Osteoblast (primary cell): ENCODE measurements around the gene B4GALNT2. TPM values are rescaled to one million over a fixed set of nuclear protein-coding genes. Genes with fewer than 3 reads are reported as not detected.
A peak's percentile ranks its signal among the peaks of the same experiment; 100 is the strongest.

Source experiments
- DNase-seq: peaks from one replicate; pipeline ENCODE4 v3.0.0; 2011; ENCODE audit warnings: low spot score, mixed read lengths; ENCODE audit not compliant: insufficient read length; ENCODE audit errors: missing footprints
- H2AFZ ChIP-seq: 2 replicates; pipeline ENCODE4 v1.6.0; 2011; ENCODE audit warnings: mild to moderate bottlenecking, low read length
- H3K27ac ChIP-seq: 2 replicates; pipeline ENCODE4 v1.5.1; 2011; ENCODE audit warnings: mild to moderate bottlenecking, low read depth, low read length, moderate library complexity
- H3K27me3 ChIP-seq: 2 replicates; pipeline ENCODE4 v1.6.0; 2012; ENCODE audit warnings: mild to moderate bottlenecking, control low read depth, inconsistent platforms, low read length, moderate library complexity; ENCODE audit not compliant: insufficient read depth
- H3K36me3 ChIP-seq: 2 replicates; pipeline ENCODE4 v1.5.1; 2011; ENCODE audit warnings: mild to moderate bottlenecking, low read length, control low read depth, moderate library complexity; ENCODE audit not compliant: insufficient read depth
- H3K4me1 ChIP-seq: 2 replicates; pipeline ENCODE4 v1.5.1; 2011; ENCODE audit warnings: mild to moderate bottlenecking, low read length, control low read depth, moderate library complexity; ENCODE audit not compliant: insufficient read depth
- H3K4me2 ChIP-seq: 2 replicates; pipeline ENCODE4 v1.6.0; 2011; ENCODE audit warnings: mild to moderate bottlenecking, low read length; ENCODE audit not compliant: insufficient read depth
- H3K4me3 ChIP-seq: fragments of 200-600 bp; sonication (generic); 3 replicates; pipeline ENCODE4 v1.5.1; 2012; ENCODE audit warnings: mild to moderate bottlenecking, low read length, inconsistent platforms; ENCODE audit not compliant: insufficient read depth
- H3K79me2 ChIP-seq: 2 replicates; pipeline ENCODE4 v1.6.0; 2012; ENCODE audit warnings: mild to moderate bottlenecking, low read length, control low read depth, inconsistent platforms; ENCODE audit not compliant: insufficient read depth
- H3K9me3 ChIP-seq: 2 replicates; pipeline ENCODE4 v1.5.1; 2011; ENCODE audit warnings: low read depth, low read length, control low read depth
- H4K20me1 ChIP-seq: 2 replicates; pipeline ENCODE4 v1.6.0; 2012; ENCODE audit warnings: mild to moderate bottlenecking, low read length, control low read depth; ENCODE audit not compliant: insufficient read depth
- total RNA-seq: library from RNA; depleted of rRNA; stranded (reverse); fragments of >200 nt; gene quantifications from 2 replicates; pipeline ENCODE4 v1.2.3, GENCODE V29; 2012
- TF ChIP-seq, protein P1 (sequence below): IDR thresholded peaks from 2 replicates; pipeline ENCODE4 v1.5.1; 2011; ENCODE audit warnings: mild to moderate bottlenecking, low read depth, low read length, moderate library complexity; ENCODE audit errors: extremely low read depth

Gene B4GALNT2
- total RNA-seq, 1 donor = under 0.01 TPM

DNA sequence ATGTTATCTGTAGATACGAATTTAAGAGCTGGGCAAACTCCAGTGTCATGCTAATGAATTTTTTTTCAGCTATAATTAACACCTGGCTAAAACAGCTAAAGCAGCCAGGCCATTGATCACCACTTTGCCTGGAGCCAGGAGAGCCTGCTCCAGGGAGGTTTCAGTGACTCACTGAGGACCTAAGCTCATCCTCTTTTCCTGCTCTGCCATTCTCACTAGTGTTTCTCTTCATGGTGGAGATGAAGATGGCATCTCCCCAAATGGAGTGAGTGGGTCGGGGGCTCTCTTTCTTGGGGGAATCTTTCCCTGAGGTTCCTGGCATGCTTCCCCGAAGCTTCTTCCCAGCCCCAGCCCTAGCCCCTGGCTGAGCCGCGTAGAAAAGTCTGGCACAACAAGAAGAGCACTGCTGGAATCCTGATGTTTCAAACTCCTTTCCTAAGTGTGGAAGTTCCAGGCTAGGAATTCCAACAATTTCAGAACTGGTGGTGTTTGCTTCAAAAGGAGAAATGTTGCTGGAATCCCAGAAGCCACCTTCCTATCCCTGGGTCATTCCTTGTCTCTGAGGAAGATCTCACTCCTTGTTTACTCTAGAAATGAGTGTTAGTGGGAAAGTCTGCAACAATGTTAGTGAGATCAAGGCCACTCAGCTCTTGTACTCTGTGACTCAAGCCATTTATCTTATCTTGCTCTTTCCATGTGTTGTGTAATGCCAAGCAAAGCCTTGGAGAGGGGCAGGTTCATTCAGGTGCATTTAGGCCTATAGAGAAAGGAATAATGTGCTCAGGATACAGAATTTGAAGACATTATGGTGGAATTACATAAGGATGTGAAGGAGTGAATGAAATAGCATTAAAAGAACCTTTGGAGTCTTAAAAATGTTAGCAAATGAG lies 26.0 kb upstream of the B4GALNT2 start:
- H3K4me2 ChIP-seq = no peak overlapping the region
- TF ChIP-seq, protein P1, sequence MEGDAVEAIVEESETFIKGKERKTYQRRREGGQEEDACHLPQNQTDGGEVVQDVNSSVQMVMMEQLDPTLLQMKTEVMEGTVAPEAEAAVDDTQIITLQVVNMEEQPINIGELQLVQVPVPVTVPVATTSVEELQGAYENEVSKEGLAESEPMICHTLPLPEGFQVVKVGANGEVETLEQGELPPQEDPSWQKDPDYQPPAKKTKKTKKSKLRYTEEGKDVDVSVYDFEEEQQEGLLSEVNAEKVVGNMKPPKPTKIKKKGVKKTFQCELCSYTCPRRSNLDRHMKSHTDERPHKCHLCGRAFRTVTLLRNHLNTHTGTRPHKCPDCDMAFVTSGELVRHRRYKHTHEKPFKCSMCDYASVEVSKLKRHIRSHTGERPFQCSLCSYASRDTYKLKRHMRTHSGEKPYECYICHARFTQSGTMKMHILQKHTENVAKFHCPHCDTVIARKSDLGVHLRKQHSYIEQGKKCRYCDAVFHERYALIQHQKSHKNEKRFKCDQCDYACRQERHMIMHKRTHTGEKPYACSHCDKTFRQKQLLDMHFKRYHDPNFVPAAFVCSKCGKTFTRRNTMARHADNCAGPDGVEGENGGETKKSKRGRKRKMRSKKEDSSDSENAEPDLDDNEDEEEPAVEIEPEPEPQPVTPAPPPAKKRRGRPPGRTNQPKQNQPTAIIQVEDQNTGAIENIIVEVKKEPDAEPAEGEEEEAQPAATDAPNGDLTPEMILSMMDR = no peak
- H3K4me1 ChIP-seq = peaks cover 46% of the 10 kb centered on the region
- peak overlapping the region; percentile 62 for H3K27ac ChIP-seq
- H3K79me2 ChIP-seq = no peaks in the 10 kb centered on the region
- no peaks in the 10 kb centered on the region for H3K9me3 ChIP-seq
- no peaks in the 10 kb centered on the region for H3K36me3 ChIP-seq
- no peak for DNase-seq
- H2AFZ ChIP-seq = no peak overlapping the region
- H3K27me3 ChIP-seq = no peaks in the 10 kb centered on the region
- H3K4me3 ChIP-seq = no peak overlapping the region
- H4K20me1 ChIP-seq = no peaks in the 10 kb centered on the region

DNA sequence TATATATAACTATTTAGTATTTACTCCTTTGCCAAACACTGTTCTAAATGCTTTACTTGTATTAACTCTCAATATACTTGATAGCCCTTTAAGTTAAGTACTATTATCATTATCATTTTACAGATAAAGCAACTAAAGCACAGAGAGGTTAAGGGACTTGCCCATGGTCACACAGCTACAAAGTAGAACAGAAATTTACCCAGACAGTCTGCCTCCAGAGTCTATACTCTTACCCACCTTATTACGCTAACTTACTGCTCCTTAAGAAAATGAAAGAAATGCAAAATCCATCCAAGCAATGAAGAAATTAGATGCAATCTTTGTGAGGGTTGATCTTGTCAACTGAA lies 25.4 kb upstream of the B4GALNT2 start:
- no peak overlapping the region for H3K4me2 ChIP-seq

DNA sequence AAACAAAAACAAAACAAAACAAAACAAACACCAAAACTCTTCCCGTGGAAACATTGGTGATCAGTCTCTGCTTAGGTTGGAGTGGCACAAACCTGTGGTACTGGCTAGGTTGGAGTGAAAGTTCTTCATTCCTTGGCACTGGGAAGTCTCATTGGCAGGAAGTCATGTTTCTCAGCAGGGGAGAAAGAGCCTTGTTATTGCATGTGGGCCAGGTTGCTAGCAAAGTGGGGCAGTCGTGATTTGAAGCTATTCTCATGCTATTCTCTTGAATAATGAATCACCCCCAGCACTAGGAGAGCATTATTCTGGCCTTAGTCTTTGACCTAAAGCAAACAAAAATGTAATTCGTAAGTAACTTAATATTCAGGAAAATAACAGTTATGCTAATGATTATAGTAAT lies 24.3 kb upstream of the B4GALNT2 start:
- H3K36me3 ChIP-seq = no peaks in the 10 kb centered on the region
- no peak overlapping the region for H2AFZ ChIP-seq
- no peaks in the 10 kb centered on the region for H4K20me1 ChIP-seq
- peak overlapping the region; percentile 60 for H3K4me2 ChIP-seq
- no peak overlapping the region for H3K4me3 ChIP-seq
- no peaks in the 10 kb centered on the region for H3K79me2 ChIP-seq
- H3K27me3 ChIP-seq = no peaks in the 10 kb centered on the region
- H3K27ac ChIP-seq = peak overlapping the region; percentile 83
- H3K4me1 ChIP-seq = peaks cover 37% of the 10 kb centered on the region
- peak; percentile 86 for DNase-seq
- TF ChIP-seq, protein P1 = no peak
- no peaks in the 10 kb centered on the region for H3K9me3 ChIP-seq

More for the DNA sequence above, 25.4 kb upstream of the B4GALNT2 start:
- Histone ChIP-seq H2AFZ (no peak overlapping the region), H3K4me1 (peaks cover 40% of the 10 kb centered on the region), H3K36me3 (no peaks in the 10 kb centered on the region), H3K27me3 (no peaks in the 10 kb centered on the region), H3K4me3 (no peak overlapping the region), H3K9me3 (no peaks in the 10 kb centered on the region), H4K20me1 (no peaks in the 10 kb centered on the region), H3K79me2 (no peaks in the 10 kb centered on the region), H3K27ac (peak overlapping the region; percentile 83)
- DNase-seq = no peak
- TF ChIP-seq, protein P1 = no peak

DNA sequence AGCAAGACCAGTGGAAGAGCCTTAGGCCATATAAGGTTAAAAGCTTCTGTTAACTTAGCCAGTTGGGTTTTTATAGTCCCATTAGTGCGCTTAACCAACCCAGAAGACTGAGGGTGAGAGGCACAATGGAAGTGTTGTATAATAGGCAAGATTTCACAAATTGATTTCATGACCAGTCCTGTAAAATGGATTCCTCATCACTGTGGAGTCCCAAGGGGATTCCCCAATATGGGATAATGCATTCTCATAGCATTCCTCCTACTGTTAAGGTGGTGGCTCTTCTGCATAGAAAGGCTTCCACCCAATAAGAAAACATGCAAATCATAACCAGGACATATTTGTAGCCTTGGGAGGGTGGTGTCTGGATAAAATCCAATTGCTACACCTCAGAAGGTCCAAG lies 22.1 kb upstream of the B4GALNT2 start:
- TF ChIP-seq, protein P1 = no peak
- no peak overlapping the region for H3K4me3 ChIP-seq
- H3K4me1 ChIP-seq = peaks cover 29% of the 10 kb centered on the region
- H2AFZ ChIP-seq = no peak overlapping the region
- no peak overlapping the region for H3K4me2 ChIP-seq
- DNase-seq = no peak
- no peaks in the 10 kb centered on the region for H3K36me3 ChIP-seq
- H4K20me1 ChIP-seq = no peaks in the 10 kb centered on the region
- no peak overlapping the region for H3K27ac ChIP-seq
- peaks cover 9% of the 10 kb centered on the region for H3K27me3 ChIP-seq
- H3K79me2 ChIP-seq = no peaks in the 10 kb centered on the region
- H3K9me3 ChIP-seq = no peaks in the 10 kb centered on the region
